GM12891 (cell line): Measurements from ENCODE around the gene ATF7IP2.

ENCODE experiments used
- POLR2A ChIP-seq: IDR thresholded peaks from 2 replicates; pipeline ENCODE4 v1.6.1; 2011; ENCODE audit warnings: low read depth, low read length, control low read depth
- POLR2AphosphoS5 ChIP-seq: IDR thresholded peaks from 2 replicates; pipeline ENCODE4 v1.6.1; 2011; ENCODE audit warnings: low read depth, low read length, control low read depth
- TAF1 ChIP-seq: IDR thresholded peaks from 2 replicates; pipeline ENCODE4 v1.6.1; 2011; ENCODE audit warnings: low read depth, low read length, control low read depth

DNA sequence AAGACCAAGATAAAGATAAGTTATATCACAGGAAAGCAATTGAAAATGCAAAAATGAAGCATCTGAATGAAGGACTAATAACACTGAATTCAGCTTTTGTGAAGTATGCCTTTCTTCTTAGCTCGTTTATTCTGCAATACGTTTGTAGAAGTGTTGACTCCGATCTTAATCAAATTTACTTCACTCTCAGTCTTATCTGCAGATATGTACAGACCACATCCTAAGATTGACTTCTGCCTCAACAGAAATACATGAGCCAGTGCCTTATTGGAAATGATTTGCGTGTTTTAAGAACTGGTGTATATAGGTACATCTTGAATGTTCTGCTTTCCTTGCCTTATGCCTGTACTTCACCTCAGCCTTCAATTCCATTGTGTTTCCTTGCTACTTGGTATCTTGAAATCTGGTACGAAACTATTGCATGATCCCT, 1.3 kb downstream of the ATF7IP2 start:
- TF ChIP-seq POLR2A (no peak), TAF1 (no peak), POLR2AphosphoS5 (no peak)
